ENCODE results near the gene KRT75.

The KRT75 gene

GRCh38 chr12:52395761-52396434, 38.3 kb downstream of the KRT75 start:
- DNase-seq (ENCODE audit: extremely low read depth in 1 of 2, low read depth in 1 of 2), result no peak

GRCh38 chr12:52394836-52395405, 39.2 kb downstream of the KRT75 start:
- no peak for DNase-seq (ENCODE audit: extremely low read depth in 1 of 2, low read depth in 1 of 2)

- DNase-seq (ENCODE audit: extremely low read depth in 1 of 2, low read depth in 1 of 2), result no peak
These were observed 41.6 kb downstream of the KRT75 start for GRCh38 chr12:52392465-52393007.

GRCh38 chr12:52391618-52392002, 42.6 kb downstream of the KRT75 start:
- DNase-seq (ENCODE audit: extremely low read depth in 1 of 2, low read depth in 1 of 2), result no peak

- no peak for DNase-seq (ENCODE audit: extremely low read depth in 1 of 2, low read depth in 1 of 2)
These were observed 43.2 kb downstream of the KRT75 start for GRCh38 chr12:52390739-52391617.

- DNase-seq (ENCODE audit: extremely low read depth in 1 of 2, low read depth in 1 of 2), result no peak
These were observed 44.6 kb downstream of the KRT75 start for GRCh38 chr12:52389313-52390207.

- no peak for DNase-seq (ENCODE audit: extremely low read depth in 1 of 2, low read depth in 1 of 2)
These were observed 46.3 kb downstream of the KRT75 start for GRCh38 chr12:52387859-52388258.

GRCh38 chr12:52385226-52385702, 48.9 kb downstream of the KRT75 start, which contains the start of gene KRT84:
KRT84 (minus strand) TSS chr12:52385652; CDS start chr12:52385585, 67 bp downstream.
- no peak for DNase-seq (ENCODE audit: extremely low read depth in 1 of 2, low read depth in 1 of 2)

- no peak for DNase-seq (ENCODE audit: extremely low read depth in 1 of 2, low read depth in 1 of 2)
These were observed 50.8 kb downstream of the KRT75 start for GRCh38 chr12:52383331-52383730.

- no peak for DNase-seq (ENCODE audit: extremely low read depth in 1 of 2, low read depth in 1 of 2)
These were observed 51.3 kb downstream of the KRT75 start for GRCh38 chr12:52382854-52383253.

- DNase-seq (ENCODE audit: extremely low read depth in 1 of 2, low read depth in 1 of 2), result no peak
These were observed 53.0 kb downstream of the KRT75 start for GRCh38 chr12:52381206-52381605.

GRCh38 chr12:52380271-52380694, 53.9 kb downstream of the KRT75 start:
- DNase-seq (ENCODE audit: extremely low read depth in 1 of 2, low read depth in 1 of 2), result no peak

- DNase-seq (ENCODE audit: extremely low read depth in 1 of 2, low read depth in 1 of 2), result no peak
These were observed 54.6 kb downstream of the KRT75 start for GRCh38 chr12:52379536-52379935.

- no peak for DNase-seq (ENCODE audit: extremely low read depth in 1 of 2, low read depth in 1 of 2)
These were observed 56.1 kb downstream of the KRT75 start for GRCh38 chr12:52378091-52378490.

- DNase-seq (ENCODE audit: extremely low read depth in 1 of 2, low read depth in 1 of 2), result no peak
These were observed 56.9 kb downstream of the KRT75 start for GRCh38 chr12:52377266-52377665.
